ENCODE data around the gene TUBB3. TPM values are rescaled to one million over a fixed set of nuclear protein-coding genes. Genes with fewer than 3 reads are reported as not detected.
"Not testable (repeated sequence)": the region's sequence is repeated elsewhere in the genome, so short reads cannot be mapped to it uniquely, and the experiment has no call there.

The TUBB3 gene
- total RNA-seq, 2 donors from 2014 or later, result 0.52 to 0.96 TPM

DNA sequence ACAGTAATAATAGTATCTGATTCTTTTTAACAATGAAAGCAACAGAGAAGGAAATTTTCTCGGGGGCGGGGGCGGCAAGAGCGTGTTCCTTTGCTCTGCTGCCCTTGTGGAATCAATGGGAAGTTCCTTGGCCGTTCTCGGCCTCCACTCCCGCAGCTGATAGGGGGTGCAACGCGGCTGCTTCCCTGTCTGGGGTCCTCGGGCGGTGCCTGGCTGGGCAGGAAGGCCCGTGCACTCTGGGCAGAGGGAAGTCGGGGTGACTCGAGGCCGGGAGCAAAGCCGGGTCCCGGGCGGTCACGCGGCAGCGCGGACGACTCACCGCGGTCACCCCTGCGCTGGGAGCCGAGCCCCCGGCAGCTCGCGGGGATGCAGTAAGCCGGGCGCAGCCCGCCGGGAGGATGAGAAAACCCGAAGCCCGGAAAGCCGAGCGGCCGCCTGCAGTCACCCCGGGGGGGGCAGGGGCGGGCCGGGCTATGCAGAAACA lies 2.5 kb downstream of the TUBB3 start:
- ATAC-seq, result no peak

DNA sequence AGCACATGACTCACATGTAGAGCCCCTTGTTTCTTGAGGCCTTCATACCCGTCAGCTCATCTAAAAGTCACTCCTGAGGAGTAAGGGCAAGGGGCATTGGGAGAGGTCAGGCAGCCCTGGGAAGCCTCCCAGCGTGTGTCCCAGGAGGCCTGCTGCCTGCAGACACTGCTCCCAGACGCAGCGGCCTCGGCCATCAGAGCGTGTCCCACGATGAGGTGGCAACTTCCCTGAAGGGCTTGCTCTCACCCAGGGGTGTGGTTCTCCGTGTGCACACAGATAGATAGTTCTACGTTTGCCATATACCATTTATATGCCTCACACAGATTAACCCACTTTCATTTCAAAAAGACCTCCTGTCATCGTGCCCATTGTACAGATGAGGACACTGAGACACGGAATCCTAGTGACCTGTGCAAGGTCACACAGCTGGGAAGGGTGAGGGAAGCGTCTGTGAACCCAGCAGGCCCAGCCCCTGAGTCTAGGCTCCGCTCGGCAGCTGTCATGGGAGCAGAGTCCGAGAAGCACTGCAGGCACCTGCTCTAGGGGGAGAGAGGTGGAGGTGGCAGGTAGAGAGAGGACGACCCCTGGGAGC lies 8.3 kb downstream of the TUBB3 start:
- Mint-ChIP-seq H3K27ac (no peak overlapping the region), H3K27me3 (peaks cover 23% of the 10 kb centered on the region), H3K4me1 (peaks cover 2% of the 10 kb centered on the region), H3K4me3 (no peak overlapping the region), H3K36me3 (ENCODE audit: low read depth) (peaks cover 2% of the 10 kb centered on the region)
- no peaks in the 10 kb centered on the region for H3K9me3 ChIP-seq (ENCODE audit: control insufficient read depth, low read length, poor library complexity, severe bottlenecking)
- ATAC-seq (no peak), DNase-seq (no peak)

More for the DNA sequence above, 2.5 kb downstream of the TUBB3 start:
- Mint-ChIP-seq H3K27ac (no peak overlapping the region), H3K27me3 (peaks cover 19% of the 10 kb centered on the region), H3K4me3 (peak overlapping the region; percentile 55), H3K36me3 (ENCODE audit: low read depth) (peaks cover 2% of the 10 kb centered on the region), H3K4me1 (peaks cover 7% of the 10 kb centered on the region)
- DNase-seq, result no peak
- H3K9me3 ChIP-seq (ENCODE audit: control insufficient read depth, low read length, poor library complexity, severe bottlenecking), result no peaks in the 10 kb centered on the region

DNA sequence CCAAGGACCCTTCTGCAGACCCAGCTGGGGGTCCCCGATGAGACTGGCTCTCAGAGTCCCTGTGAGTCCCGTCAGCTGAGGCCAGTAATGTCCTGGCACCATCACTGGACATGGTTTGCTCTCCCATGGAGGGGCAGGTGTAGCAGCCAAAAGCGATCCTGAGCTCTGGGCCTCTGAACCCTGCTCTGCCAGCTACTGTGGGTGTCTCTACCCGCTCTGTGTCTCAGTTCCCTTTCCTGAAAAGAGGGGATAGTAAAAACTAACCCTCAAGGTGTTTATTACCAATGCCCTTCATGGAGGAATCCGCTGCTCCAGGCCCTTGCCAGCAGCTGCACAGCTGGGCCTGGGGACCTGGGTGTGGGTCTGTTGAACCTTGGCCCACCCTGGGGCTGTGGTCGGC lies 8.8 kb downstream of the TUBB3 start:
- no peak for DNase-seq

DNA sequence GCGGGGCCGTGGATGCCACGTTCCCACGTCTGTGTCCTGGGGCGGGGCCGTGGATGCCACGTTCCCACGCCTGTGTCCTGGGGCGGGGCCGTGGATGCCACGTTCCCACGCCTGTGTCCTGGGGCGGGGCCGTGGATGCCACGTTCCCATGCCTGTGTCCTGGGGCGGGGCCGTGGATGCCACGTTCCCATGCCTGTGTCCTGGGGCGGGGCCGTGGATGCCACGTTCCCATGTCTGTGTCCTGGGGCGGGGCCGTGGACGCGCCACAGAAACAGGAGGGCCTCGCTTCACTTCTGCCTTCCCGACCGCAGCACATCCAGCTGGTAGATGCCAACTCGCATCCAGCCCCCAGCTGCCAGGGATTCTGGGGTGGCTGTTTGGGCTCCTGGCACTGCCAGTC lies 10.9 kb downstream of the TUBB3 start:
- ATAC-seq; DNase-seq; H3K9me3 ChIP-seq (ENCODE audit: control insufficient read depth, low read length, poor library complexity, severe bottlenecking); H3K4me1 Mint-ChIP-seq; H3K36me3 Mint-ChIP-seq (ENCODE audit: low read depth); H3K4me3 Mint-ChIP-seq; H3K27ac Mint-ChIP-seq: not testable (repeated sequence)
- H3K27me3 Mint-ChIP-seq, result peaks cover 18% of the 10 kb centered on the region

More for the DNA sequence above, 8.8 kb downstream of the TUBB3 start:
- no peak for ATAC-seq
- H3K9me3 ChIP-seq (ENCODE audit: control insufficient read depth, low read length, poor library complexity, severe bottlenecking), result no peaks in the 10 kb centered on the region
- Mint-ChIP-seq H3K27me3 (peaks cover 23% of the 10 kb centered on the region), H3K4me3 (no peak overlapping the region), H3K36me3 (ENCODE audit: low read depth) (peaks cover 2% of the 10 kb centered on the region), H3K4me1 (peaks cover 2% of the 10 kb centered on the region), H3K27ac (no peak overlapping the region)

DNA sequence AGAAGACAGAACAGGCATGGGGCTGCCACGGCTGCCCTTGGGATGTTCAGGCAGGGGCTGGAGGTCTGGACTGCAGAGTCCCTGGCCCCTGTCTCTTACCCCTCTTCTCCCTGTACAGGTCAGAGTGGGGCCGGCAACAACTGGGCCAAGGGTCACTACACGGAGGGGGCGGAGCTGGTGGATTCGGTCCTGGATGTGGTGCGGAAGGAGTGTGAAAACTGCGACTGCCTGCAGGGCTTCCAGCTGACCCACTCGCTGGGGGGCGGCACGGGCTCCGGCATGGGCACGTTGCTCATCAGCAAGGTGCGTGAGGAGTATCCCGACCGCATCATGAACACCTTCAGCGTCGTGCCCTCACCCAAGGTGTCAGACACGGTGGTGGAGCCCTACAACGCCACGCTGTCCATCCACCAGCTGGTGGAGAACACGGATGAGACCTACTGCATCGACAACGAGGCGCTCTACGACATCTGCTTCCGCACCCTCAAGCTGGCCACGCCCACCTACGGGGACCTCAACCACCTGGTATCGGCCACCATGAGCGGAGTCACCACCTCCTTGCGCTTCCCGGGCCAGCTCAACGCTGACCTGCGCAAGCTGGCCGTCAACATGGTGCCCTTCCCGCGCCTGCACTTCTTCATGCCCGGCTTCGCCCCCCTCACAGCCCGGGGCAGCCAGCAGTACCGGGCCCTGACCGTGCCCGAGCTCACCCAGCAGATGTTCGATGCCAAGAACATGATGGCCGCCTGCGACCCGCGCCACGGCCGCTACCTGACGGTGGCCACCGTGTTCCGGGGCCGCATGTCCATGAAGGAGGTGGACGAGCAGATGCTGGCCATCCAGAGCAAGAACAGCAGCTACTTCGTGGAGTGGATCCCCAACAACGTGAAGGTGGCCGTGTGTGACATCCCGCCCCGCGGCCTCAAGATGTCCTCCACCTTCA lies 11.7 kb downstream of the TUBB3 start:
- DNase-seq (no peak), ATAC-seq (no peak)
- H3K9me3 ChIP-seq (ENCODE audit: control insufficient read depth, low read length, poor library complexity, severe bottlenecking), result no peaks in the 10 kb centered on the region
- H3K36me3 Mint-ChIP-seq (ENCODE audit: low read depth), result peaks cover 1% of the 10 kb centered on the region
- H3K4me1 Mint-ChIP-seq, result peaks cover 2% of the 10 kb centered on the region
- peaks cover 18% of the 10 kb centered on the region for H3K27me3 Mint-ChIP-seq
- no peak overlapping the region for H3K27ac Mint-ChIP-seq
- H3K4me3 Mint-ChIP-seq, result no peak overlapping the region

DNA sequence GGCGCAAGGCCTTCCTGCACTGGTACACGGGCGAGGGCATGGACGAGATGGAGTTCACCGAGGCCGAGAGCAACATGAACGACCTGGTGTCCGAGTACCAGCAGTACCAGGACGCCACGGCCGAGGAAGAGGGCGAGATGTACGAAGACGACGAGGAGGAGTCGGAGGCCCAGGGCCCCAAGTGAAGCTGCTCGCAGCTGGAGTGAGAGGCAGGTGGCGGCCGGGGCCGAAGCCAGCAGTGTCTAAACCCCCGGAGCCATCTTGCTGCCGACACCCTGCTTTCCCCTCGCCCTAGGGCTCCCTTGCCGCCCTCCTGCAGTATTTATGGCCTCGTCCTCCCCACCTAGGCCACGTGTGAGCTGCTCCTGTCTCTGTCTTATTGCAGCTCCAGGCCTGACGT lies 12.5 kb downstream of the TUBB3 start:
- not testable (repeated sequence) for DNase-seq; H3K27ac Mint-ChIP-seq; H3K9me3 ChIP-seq (ENCODE audit: control insufficient read depth, low read length, poor library complexity, severe bottlenecking); H3K4me3 Mint-ChIP-seq; ATAC-seq; H3K4me1 Mint-ChIP-seq; H3K36me3 Mint-ChIP-seq (ENCODE audit: low read depth)
- peaks cover 14% of the 10 kb centered on the region for H3K27me3 Mint-ChIP-seq

GRCh38 chr16:89936034-89936433 lies 12.9 kb downstream of the TUBB3 start:
- H3K9me3 ChIP-seq (ENCODE audit: control insufficient read depth, low read length, poor library complexity, severe bottlenecking), result no peaks in the 10 kb centered on the region
- no peak for ATAC-seq
- peaks cover 10% of the 10 kb centered on the region for H3K27me3 Mint-ChIP-seq
- DNase-seq, result no peak
- no peak overlapping the region for H3K27ac Mint-ChIP-seq
- H3K4me3 Mint-ChIP-seq, result no peak overlapping the region
- no peaks in the 10 kb centered on the region for H3K36me3 Mint-ChIP-seq (ENCODE audit: low read depth)
- peaks cover 2% of the 10 kb centered on the region for H3K4me1 Mint-ChIP-seq

GRCh38 chr16:89936508-89936907 lies 13.4 kb downstream of the TUBB3 start:
- DNase-seq (no peak), ATAC-seq (no peak)
- Mint-ChIP-seq H3K36me3 (ENCODE audit: low read depth) (no peaks in the 10 kb centered on the region), H3K27me3 (peaks cover 5% of the 10 kb centered on the region), H3K4me1 (peaks cover 1% of the 10 kb centered on the region), H3K27ac (no peak overlapping the region), H3K4me3 (no peak overlapping the region)
- no peaks in the 10 kb centered on the region for H3K9me3 ChIP-seq (ENCODE audit: control insufficient read depth, low read length, poor library complexity, severe bottlenecking)

DNA sequence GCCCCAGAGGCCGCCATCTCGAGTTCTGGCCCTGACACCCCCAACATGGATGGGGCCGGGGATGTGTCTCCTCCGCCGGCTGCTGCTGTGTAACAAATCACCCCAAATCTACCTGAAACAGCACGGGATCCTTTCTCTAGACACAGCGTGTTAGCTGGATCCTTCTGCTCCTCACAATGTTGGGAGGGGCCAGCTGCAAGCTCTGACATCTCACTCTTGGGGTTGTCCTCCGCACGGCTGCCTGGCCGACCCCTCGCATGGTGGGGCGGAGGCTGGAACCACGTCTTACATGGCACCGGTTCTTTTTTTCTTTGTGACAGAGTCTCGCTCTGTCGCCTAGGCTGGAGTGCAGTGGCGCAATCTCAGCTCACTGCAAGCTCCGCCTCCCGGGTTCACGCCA lies 13.8 kb downstream of the TUBB3 start:
- H3K9me3 ChIP-seq (ENCODE audit: control insufficient read depth, low read length, poor library complexity, severe bottlenecking), result no peaks in the 10 kb centered on the region
- H3K36me3 Mint-ChIP-seq (ENCODE audit: low read depth), result no peaks in the 10 kb centered on the region
- H3K27me3 Mint-ChIP-seq, result peaks cover 7% of the 10 kb centered on the region
- no peak overlapping the region for H3K27ac Mint-ChIP-seq
- ATAC-seq (no peak), DNase-seq (no peak)
- H3K4me1 Mint-ChIP-seq, result no peaks in the 10 kb centered on the region
- no peak overlapping the region for H3K4me3 Mint-ChIP-seq

GRCh38 chr16:89938175-89938885 lies 15.2 kb downstream of the TUBB3 start:
- no peaks in the 10 kb centered on the region for H3K4me1 Mint-ChIP-seq
- peaks cover 12% of the 10 kb centered on the region for H3K27me3 Mint-ChIP-seq
- ATAC-seq, result no peak
- DNase-seq, result no peak
- H3K36me3 Mint-ChIP-seq (ENCODE audit: low read depth), result no peaks in the 10 kb centered on the region
- no peaks in the 10 kb centered on the region for H3K9me3 ChIP-seq (ENCODE audit: control insufficient read depth, low read length, poor library complexity, severe bottlenecking)
- no peak overlapping the region for H3K4me3 Mint-ChIP-seq
- H3K27ac Mint-ChIP-seq, result no peak overlapping the region

DNA sequence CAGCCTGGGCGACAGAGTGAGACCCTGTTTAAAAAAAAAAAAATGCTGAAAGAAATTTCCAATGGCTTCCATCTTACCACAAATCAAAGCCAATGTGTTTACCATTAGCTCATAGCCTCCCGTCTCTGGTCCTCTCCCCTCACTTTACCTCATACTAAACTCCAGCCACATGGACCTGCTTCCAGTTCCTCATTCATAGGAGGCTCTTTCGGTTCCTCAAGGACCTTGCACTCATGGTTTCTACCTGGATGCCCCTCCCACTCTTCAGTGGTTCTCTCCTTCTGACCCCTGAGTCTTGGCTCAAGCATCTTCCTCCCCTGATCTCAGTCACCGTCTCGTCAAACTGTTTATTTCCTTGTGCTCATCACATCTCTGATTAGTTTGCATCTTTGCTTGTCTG lies 21.6 kb downstream of the TUBB3 start:
- Mint-ChIP-seq H3K27me3 (peaks cover 37% of the 10 kb centered on the region), H3K36me3 (ENCODE audit: low read depth) (no peaks in the 10 kb centered on the region), H3K4me1 (peaks cover 5% of the 10 kb centered on the region), H3K27ac (no peak overlapping the region), H3K4me3 (no peak overlapping the region)
- DNase-seq (no peak), ATAC-seq (no peak)
- H3K9me3 ChIP-seq (ENCODE audit: control insufficient read depth, low read length, poor library complexity, severe bottlenecking), result no peaks in the 10 kb centered on the region

DNA sequence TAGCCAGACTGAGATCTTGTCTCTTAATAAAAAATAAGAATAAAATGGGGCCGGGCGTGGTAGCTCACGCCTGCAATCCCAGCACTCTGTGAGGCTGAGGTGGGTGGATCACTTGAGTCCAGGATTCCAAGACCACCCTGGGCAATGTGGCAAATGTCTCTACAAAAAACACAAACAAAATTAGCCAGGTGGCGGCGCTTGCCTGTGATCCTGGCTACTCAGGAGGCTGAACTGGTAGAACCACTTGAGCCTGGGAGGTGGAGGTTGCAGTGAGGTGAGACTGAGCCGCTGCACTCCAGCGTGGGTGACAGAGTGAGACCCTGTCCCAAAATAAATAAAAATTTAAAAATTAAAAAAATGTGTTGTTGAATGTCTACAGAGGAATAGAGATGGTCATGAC lies 22.5 kb downstream of the TUBB3 start:
- Mint-ChIP-seq H3K36me3 (ENCODE audit: low read depth) (no peaks in the 10 kb centered on the region), H3K27me3 (peaks cover 37% of the 10 kb centered on the region), H3K4me3 (no peak overlapping the region), H3K27ac (no peak overlapping the region), H3K4me1 (peaks cover 10% of the 10 kb centered on the region)
- ATAC-seq, result no peak
- no peak for DNase-seq
- H3K9me3 ChIP-seq (ENCODE audit: control insufficient read depth, low read length, poor library complexity, severe bottlenecking), result no peaks in the 10 kb centered on the region

- Mint-ChIP-seq H3K27me3 (peaks cover 37% of the 10 kb centered on the region), H3K4me1 (peaks cover 10% of the 10 kb centered on the region), H3K36me3 (ENCODE audit: low read depth) (no peaks in the 10 kb centered on the region), H3K27ac (no peak overlapping the region), H3K4me3 (peak overlapping the region; percentile 55)
- no peak for DNase-seq
- no peaks in the 10 kb centered on the region for H3K9me3 ChIP-seq (ENCODE audit: control insufficient read depth, low read length, poor library complexity, severe bottlenecking)
- no peak for ATAC-seq
Observed at GRCh38 chr16:89946515-89946914, 23.4 kb downstream of the TUBB3 start.

Measured in T-helper 17 cell (primary cell).